Esophagus muscularis mucosa (tissue), 3 donors: Measurements from ENCODE around the gene NAMPT.

ENCODE experiments used
- CTCF ChIP-seq, 3 experiments: fragments of 200-600 bp in 2 of 3; fragments of 450-650 bp in 1 of 3; sonication (generic) in 2 of 3; IDR thresholded peaks; one replicate each; pipeline ENCODE4 v1.5.1; 2017 to 2019; ENCODE audit warnings: antibody characterized with exemption in 3 of 3, mild to moderate bottlenecking in 2 of 3, moderate library complexity in 1 of 3
- POLR2A ChIP-seq: fragments of 450-650 bp; IDR thresholded peaks from one replicate; pipeline ENCODE4 v1.6.1; 2017; ENCODE audit warnings: antibody characterized with exemption, moderate library complexity, mild to moderate bottlenecking, low read depth

- TF ChIP-seq POLR2A (no peak), CTCF (IDR thresholded peaks at IDR 0.05) (no peak)
Measured at GRCh38 chr7:106329408-106329807, 44.6 kb upstream of the NAMPT start.
